ENCODE results near the gene MNT.

MNT gene

GRCh38 chr17:2393954-2394749, 6.7 kb downstream of the MNT start:
- TF ChIP-seq GATA3 (IDR thresholded peaks at IDR 0.05; ENCODE audit: low read depth, low read length) (no peak), GATA2 (IDR thresholded peaks at IDR 0.05; ENCODE audit: low read depth, low read length) (no peak)

- TF ChIP-seq GATA2 (IDR thresholded peaks at IDR 0.05; ENCODE audit: low read depth, low read length) (no peak), GATA3 (IDR thresholded peaks at IDR 0.05; ENCODE audit: low read depth, low read length) (no peak)
These were observed 7.5 kb downstream of the MNT start for GRCh38 chr17:2393174-2393953.

GRCh38 chr17:2392252-2393173, 8.3 kb downstream of the MNT start:
- TF ChIP-seq GATA2 (IDR thresholded peaks at IDR 0.05; ENCODE audit: low read depth, low read length) (no peak), GATA3 (IDR thresholded peaks at IDR 0.05; ENCODE audit: low read depth, low read length) (no peak)

- TF ChIP-seq GATA3 (IDR thresholded peaks at IDR 0.05; ENCODE audit: low read depth, low read length) (no peak), GATA2 (IDR thresholded peaks at IDR 0.05; ENCODE audit: low read depth, low read length) (no peak)
These were observed 9.1 kb downstream of the MNT start for GRCh38 chr17:2391597-2392251.

GRCh38 chr17:2390199-2390836, 10.5 kb downstream of the MNT start:
- TF ChIP-seq GATA2 (IDR thresholded peaks at IDR 0.05; ENCODE audit: low read depth, low read length) = no peak
- no peak for TF ChIP-seq GATA3 (IDR thresholded peaks at IDR 0.05; ENCODE audit: low read depth, low read length)

GRCh38 chr17:2388683-2389055, 12.2 kb downstream of the MNT start:
- TF ChIP-seq GATA3 (IDR thresholded peaks at IDR 0.05; ENCODE audit: low read depth, low read length) (no peak), GATA2 (IDR thresholded peaks at IDR 0.05; ENCODE audit: low read depth, low read length) (no peak)

GRCh38 chr17:2388020-2388682, 12.7 kb downstream of the MNT start:
- no peak for TF ChIP-seq GATA2 (IDR thresholded peaks at IDR 0.05; ENCODE audit: low read depth, low read length)
- TF ChIP-seq GATA3 (IDR thresholded peaks at IDR 0.05; ENCODE audit: low read depth, low read length) = no peak

- TF ChIP-seq GATA2 (IDR thresholded peaks at IDR 0.05; ENCODE audit: low read depth, low read length) = no peak
- no peak for TF ChIP-seq GATA3 (IDR thresholded peaks at IDR 0.05; ENCODE audit: low read depth, low read length)
These were observed 13.5 kb downstream of the MNT start for GRCh38 chr17:2387086-2388019.

GRCh38 chr17:2386400-2387085, 14.3 kb downstream of the MNT start:
- TF ChIP-seq GATA3 (IDR thresholded peaks at IDR 0.05; ENCODE audit: low read depth, low read length) (no peak), GATA2 (IDR thresholded peaks at IDR 0.05; ENCODE audit: low read depth, low read length) (no peak)

GRCh38 chr17:2385240-2386210, 15.3 kb downstream of the MNT start:
- TF ChIP-seq GATA3 (IDR thresholded peaks at IDR 0.05; ENCODE audit: low read depth, low read length) = no peak
- TF ChIP-seq GATA2 (IDR thresholded peaks at IDR 0.05; ENCODE audit: low read depth, low read length) = no peak

All from SH-SY5Y (cell line).